SHP77 (cell line): Measurements from ENCODE around the gene CAPS2.

Experiments used
- DNase-seq, 2 experiments: peaks; one replicate each; lab custom pipeline; 2025; lab: John Stamatoyannopoulos, UW

The CAPS2 gene

DNA sequence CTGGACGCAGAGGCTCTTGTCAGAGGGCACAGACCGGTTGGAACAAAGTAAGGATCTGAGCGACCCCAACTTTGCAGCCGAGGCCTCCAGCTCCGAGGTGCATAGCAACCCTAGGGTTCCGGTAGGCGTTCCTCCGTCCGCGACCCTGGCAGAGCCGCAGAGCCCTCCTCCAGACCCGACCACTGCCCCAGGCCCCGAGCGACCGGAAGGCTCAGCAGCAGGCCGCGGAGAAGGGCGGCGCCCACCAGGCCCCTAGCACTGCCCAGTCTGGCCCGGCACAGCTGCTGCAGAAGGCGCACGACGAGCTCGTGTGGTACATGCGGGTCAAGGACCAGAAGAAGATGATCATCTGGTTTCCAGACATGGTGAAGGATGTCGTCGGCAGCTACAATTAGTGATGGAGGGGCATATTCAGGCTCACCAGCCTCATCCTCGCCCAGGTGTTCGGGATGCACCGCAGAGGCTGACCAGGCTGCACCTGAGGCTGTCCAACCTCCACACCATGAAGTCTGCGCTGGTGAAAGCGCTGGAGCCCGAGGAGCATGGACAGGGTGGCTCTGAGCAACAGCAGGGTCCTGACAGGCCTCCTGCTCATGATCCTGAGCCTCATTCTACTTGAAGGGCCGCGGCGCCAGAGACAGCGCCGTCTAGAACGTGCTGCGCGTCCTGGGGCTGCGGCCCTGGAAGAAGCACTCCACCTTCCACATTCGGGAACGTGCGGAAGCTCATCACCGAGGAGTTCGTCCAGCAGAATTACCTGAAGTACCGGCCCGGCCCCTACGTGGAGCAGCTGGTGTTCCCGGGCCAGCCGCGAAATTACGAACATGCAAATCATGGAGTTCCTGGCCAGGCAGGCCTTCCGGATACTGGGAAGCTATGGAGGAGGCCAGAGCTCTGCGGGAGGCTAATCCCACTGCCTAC is 24.5 kb downstream of the CAPS2 start:
- DNase-seq, result no peak

DNA sequence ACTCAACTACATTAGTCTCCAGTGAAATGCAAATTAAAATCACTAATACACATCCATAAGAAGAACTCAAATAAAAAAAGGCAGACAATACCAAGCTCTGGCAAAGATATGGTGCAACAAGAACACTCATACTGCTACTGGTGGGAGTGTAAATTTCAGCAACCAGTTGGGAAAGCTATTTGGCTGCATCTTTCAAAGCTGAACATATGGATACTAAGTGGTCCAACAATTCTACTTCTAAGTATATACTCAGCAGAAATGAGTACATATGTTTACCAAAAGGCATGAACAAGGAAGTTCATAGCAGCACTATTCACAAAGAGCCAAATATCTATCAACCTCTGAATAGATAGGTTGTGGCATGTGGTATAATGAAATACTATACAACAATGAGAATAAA is 27.3 kb downstream of the CAPS2 start:
- DNase-seq, result no peak

DNA sequence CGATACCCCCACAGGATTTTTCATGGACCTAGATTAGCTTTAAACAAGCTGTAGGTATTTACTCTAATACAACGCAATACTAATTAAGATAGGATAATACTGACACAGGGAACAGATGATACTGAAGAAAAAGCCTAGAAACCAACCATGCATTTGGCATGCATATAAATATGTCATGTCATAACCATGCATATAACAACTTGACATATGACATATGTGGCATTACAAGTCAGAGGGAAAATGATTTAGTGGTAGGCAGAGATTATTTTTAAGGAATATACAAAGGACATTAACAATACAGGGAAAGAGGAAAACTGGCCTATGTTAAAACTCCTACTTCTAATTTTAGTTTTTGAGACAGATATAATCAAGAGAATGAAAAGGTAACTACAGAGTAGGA is 27.9 kb downstream of the CAPS2 start:
- DNase-seq, result no peak

GRCh38 chr12:75294797-75295196 is 35.3 kb downstream of the CAPS2 start:
- no peak for DNase-seq

DNA sequence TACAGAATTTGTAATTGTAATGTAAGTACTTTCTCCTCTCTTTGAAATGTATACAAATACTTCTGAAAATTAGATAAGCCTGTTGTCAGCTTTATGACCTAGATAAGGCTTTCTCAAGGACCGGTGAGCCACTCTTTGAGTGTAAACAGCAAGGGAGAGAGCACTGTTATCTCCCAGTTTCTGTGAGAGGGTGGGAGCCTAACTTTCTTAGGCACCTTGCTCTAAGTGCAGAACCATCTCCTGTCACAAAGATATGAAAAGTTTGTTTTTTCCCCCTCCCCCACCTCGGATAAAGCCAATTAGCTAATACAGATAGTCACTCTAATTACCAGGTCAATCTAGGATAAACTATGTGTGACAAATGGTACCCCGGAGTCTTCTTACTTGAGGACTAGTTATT is 35.8 kb downstream of the CAPS2 start:
- DNase-seq, result no peak

DNA sequence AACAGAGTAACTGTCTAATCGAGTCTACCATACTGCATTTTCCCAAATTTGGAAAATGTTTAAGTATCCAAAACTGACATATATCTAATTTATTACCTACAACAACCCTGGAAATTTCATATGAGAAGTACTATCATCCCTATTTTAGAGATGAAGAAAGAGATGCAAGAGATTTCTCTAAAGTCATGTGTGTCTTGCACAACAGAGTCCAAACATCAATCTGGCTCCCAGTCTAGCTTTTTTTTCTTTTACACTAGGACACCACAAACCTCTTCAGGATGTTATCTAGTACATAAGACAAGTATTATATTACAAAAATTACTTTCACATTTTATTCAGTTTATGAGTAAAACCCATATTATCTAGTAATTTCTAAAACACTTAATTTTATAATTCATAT is 39.1 kb downstream of the CAPS2 start:
- no peak for DNase-seq

- no peak for DNase-seq
Observed at GRCh38 chr12:75289753-75290152, 40.4 kb downstream of the CAPS2 start.

DNA sequence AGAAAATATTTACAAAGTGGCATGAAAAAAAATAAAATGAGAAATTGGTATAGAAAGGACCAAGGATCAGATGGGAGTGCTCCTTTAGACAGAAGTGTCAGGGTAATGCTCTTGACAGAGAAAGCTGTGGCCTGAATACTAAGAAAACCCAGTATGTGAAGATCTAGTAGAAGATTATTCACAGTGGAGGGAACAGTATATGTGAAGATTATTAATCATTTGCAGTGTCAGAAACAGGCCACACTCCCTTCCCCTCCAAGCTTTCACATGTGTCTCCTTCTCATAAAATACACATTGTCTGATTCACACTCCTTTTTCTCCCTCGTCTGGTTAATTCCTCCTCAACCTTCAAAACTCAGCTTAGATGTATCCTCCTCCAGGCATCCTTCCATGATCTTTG is 41.3 kb downstream of the CAPS2 start:
- DNase-seq, result no peak

- no peak for DNase-seq
Observed at GRCh38 chr12:75275702-75276101, 54.4 kb downstream of the CAPS2 start.

GRCh38 chr12:75271576-75271975 is 58.5 kb downstream of the CAPS2 start:
- DNase-seq, result no peak

GRCh38 chr12:75270157-75270556 is 60.0 kb downstream of the CAPS2 start:
- no peak for DNase-seq

DNA sequence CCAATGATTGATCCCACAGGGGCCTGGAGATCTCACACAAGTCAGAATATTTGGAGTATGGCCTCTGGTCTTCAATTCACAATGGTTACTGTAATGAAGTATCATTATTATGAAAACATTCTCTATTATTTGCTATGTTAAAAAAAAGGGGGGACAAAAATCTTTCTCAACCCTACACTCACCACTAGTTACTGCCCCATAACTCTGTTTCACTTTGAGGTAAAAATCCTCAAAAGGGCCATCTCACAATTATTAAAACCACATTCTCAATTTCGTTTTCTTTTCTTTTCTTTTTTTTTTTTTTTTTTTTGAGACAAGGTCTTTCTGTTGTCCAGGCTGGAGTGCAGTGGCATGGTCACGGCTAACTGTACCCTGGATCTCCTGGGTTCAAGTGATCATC is 60.9 kb downstream of the CAPS2 start:
- DNase-seq, result no peak

DNA sequence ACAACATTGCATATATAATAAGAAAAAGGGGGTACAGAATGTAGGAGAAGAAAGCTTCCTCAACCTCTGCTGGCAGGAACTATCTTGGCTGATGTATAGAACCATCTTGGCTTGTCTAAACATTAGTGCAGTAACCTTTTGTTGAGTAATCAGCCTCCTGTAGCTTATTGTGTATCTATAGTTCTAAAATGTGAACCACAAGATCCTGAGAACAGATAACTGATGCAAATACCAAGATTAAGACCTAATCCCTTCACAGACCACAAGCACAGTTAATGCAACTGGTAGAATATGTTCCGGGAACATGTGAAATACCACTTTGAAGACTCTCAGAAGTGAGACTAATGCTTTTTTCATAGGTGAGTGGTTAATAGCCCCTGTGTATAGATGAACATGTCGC is 69.8 kb downstream of the CAPS2 start:
- DNase-seq, result no peak

DNA sequence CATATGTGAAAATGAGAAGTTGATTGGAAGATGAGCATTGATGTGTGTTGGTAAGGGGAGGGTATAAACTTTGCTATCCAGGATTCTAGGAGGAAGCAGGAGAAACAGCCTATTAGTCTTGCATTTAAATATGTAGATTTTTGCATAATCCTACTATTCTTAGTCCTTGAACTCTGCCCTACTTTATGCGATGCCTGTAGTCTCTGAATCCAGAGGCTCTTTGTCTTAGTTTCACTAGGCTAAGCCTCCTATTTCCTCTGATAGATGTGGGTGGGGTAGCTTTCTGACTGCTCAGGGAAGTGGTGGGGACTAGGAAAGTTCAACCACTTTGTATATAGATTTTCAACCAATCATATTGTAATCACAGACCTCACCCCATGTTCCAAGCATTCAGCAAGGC is 71.0 kb downstream of the CAPS2 start:
- DNase-seq, result no peak

- no peak for DNase-seq
Observed at GRCh38 chr12:75257510-75257909, 72.6 kb downstream of the CAPS2 start.

DNA sequence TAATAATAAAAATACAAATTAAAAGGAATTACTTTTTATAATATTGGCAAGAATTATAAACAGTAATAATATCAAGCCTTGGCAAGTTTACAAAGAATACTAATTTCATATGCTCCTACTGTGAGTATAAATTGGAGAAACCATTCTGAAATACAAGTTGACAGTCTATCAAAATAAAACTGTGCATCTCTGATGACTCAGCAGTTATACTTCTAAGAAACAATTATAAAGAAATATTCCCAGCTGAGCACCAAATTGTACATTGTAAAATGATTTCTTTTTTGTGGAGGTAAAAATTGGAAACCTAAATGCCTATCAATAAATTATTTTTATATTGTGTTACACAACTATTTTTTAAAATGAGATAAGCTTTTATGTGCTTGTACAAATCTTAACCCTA is 85.0 kb downstream of the CAPS2 start:
- DNase-seq, result no peak

GRCh38 chr12:75239987-75240386 is 90.1 kb downstream of the CAPS2 start:
- DNase-seq, result no peak

- DNase-seq, result no peak
Observed at GRCh38 chr12:75236206-75236605, 93.9 kb downstream of the CAPS2 start.

GRCh38 chr12:75227132-75227531 is 103.0 kb downstream of the CAPS2 start:
- no peak for DNase-seq
